ENCODE measurements around the gene SEPTIN8. TPM values are rescaled to one million over a fixed set of nuclear protein-coding genes. Genes with fewer than 3 reads are reported as not detected.

The SEPTIN8 gene
- polyA plus RNA-seq, 1 donor (not counting 4 experiments of a cell fraction or from before 2014, with no cell fraction given) = 46.4 TPM

DNA sequence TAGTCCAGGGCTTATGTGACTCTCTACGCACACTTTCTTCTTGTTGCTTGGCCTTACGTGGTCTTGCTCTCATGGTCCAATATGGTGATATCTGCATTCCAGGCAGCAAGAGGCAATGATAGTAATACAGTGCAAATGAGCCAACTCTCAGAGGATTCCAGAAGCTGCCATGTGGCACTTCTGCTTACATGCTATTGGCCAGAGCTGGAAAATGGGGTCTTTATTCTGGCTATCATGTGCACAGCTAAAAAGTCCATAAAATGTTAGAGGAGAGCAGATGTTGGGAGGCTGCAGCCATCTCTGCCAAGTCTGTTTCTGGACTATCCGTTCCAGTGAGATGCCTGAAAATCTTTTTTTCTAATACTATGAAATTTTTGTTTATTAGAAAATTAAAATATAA is 2.9 kb upstream of the SEPTIN8 start:
- Histone ChIP-seq H3K9me3 (ENCODE audit: control insufficient read depth, low read depth, low read length) (no peaks in the 10 kb centered on the region), H3K27me3 (ENCODE audit: control insufficient read depth, extremely low read depth, insufficient read depth, low read length) (no peaks in the 10 kb centered on the region), H3K4me3 (ENCODE audit: control insufficient read depth in 2 of 3, extremely low read depth in 1 of 3, insufficient read depth in 2 of 3, low read depth in 1 of 3, low read length in 3 of 3) (no peak overlapping the region), H3K36me3 (ENCODE audit: control insufficient read depth in 2 of 2, extremely low read depth in 1 of 2, insufficient read depth in 2 of 2, low read length in 2 of 2) (no peaks in the 10 kb centered on the region), H2AFZ (ENCODE audit: control insufficient read depth, low read length) (no peak overlapping the region), H3K4me1 (ENCODE audit: control insufficient read depth, extremely low read depth, insufficient read depth, low read length) (peaks cover 30% of the 10 kb centered on the region), H3K4me2 (ENCODE audit: control insufficient read depth, extremely low read depth, insufficient read depth, low read depth, low read length) (no peak overlapping the region), H3K9me1 (ENCODE audit: control insufficient read depth, extremely low read depth, insufficient read depth, low read length) (no peaks in the 10 kb centered on the region), H3K79me2 (ENCODE audit: control insufficient read depth, insufficient read depth, low read length) (peaks cover 12% of the 10 kb centered on the region), H3K27ac (ENCODE audit: control insufficient read depth, insufficient read depth, low read length) (no peak overlapping the region), H3K9ac (ENCODE audit: control insufficient read depth, extremely low read depth, insufficient read depth, low read length) (no peak overlapping the region), H4K20me1 (ENCODE audit: control insufficient read depth, extremely low read depth, insufficient read depth, low read length) (no peaks in the 10 kb centered on the region)
- TF ChIP-seq CTCF (optimal IDR thresholded peaks at IDR 0.05 in 1 of 3, IDR thresholded peaks at IDR 0.05 in 1 of 3, conservative IDR thresholded peaks at IDR 0.05 in 1 of 3; ENCODE audit: extremely low read depth in 1 of 3, insufficient read depth in 2 of 3, low read length in 3 of 3) (no peak), EZH2 (IDR thresholded peaks at IDR 0.05; ENCODE audit: low read length) (no peak)
- DNase-seq (ENCODE audit: low read depth, low spot score) = no peak
- FAIRE-seq = no peak
- dilution Hi-C loops (cut with MboI; ENCODE audit: extremely low pct_ligation_motif_present, low sequenced_read_pairs) = no loop called here

DNA sequence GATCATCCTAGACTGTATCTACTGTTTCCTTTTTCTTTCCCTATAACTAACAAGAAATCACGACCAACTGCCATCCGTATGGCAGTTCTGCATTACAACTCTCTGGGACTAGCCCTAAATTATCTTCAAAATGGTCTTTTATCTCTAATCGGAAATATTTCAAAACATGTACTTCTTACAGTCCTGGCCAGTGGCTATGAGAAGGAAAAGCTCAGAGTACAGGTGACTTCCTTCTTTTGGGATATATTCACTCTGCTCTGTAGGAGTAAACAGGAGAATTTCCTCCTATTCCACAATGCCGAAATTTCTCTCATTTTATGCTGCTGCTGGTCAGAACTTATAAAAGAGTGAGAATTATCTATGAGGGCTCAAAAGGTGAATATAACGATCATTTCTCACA is 1.8 kb upstream of the SEPTIN8 start:
- H2AFZ ChIP-seq (ENCODE audit: control insufficient read depth, low read length) = no peak overlapping the region
- dilution Hi-C loops (cut with MboI; ENCODE audit: extremely low pct_ligation_motif_present, low sequenced_read_pairs) = no loop called here
- no peak for FAIRE-seq
- no peak overlapping the region for H3K4me2 ChIP-seq (ENCODE audit: control insufficient read depth, extremely low read depth, insufficient read depth, low read depth, low read length)
- H4K20me1 ChIP-seq (ENCODE audit: control insufficient read depth, extremely low read depth, insufficient read depth, low read length) = no peaks in the 10 kb centered on the region
- no peak overlapping the region for H3K9ac ChIP-seq (ENCODE audit: control insufficient read depth, extremely low read depth, insufficient read depth, low read length)
- no peaks in the 10 kb centered on the region for H3K9me3 ChIP-seq (ENCODE audit: control insufficient read depth, low read depth, low read length)
- no peak overlapping the region for H3K4me3 ChIP-seq (ENCODE audit: control insufficient read depth in 2 of 3, extremely low read depth in 1 of 3, insufficient read depth in 2 of 3, low read depth in 1 of 3, low read length in 3 of 3)
- H3K36me3 ChIP-seq (ENCODE audit: control insufficient read depth in 2 of 2, extremely low read depth in 1 of 2, insufficient read depth in 2 of 2, low read length in 2 of 2) = no peaks in the 10 kb centered on the region
- TF ChIP-seq CTCF (optimal IDR thresholded peaks at IDR 0.05 in 1 of 3, IDR thresholded peaks at IDR 0.05 in 1 of 3, conservative IDR thresholded peaks at IDR 0.05 in 1 of 3; ENCODE audit: extremely low read depth in 1 of 3, insufficient read depth in 2 of 3, low read length in 3 of 3) (no peak), EZH2 (IDR thresholded peaks at IDR 0.05; ENCODE audit: low read length) (no peak)
- no peaks in the 10 kb centered on the region for H3K27me3 ChIP-seq (ENCODE audit: control insufficient read depth, extremely low read depth, insufficient read depth, low read length)
- no peaks in the 10 kb centered on the region for H3K9me1 ChIP-seq (ENCODE audit: control insufficient read depth, extremely low read depth, insufficient read depth, low read length)
- H3K4me1 ChIP-seq (ENCODE audit: control insufficient read depth, extremely low read depth, insufficient read depth, low read length) = peaks cover 39% of the 10 kb centered on the region
- no peak overlapping the region for H3K27ac ChIP-seq (ENCODE audit: control insufficient read depth, insufficient read depth, low read length)
- H3K79me2 ChIP-seq (ENCODE audit: control insufficient read depth, insufficient read depth, low read length) = peaks cover 22% of the 10 kb centered on the region
- no peak for DNase-seq (ENCODE audit: low read depth, low spot score)
